ENCODE data around the gene SF3B1. TPM values are rescaled to one million over a fixed set of nuclear protein-coding genes. Genes with fewer than 3 reads are reported as not detected.
"Not testable (repeated sequence)": the region's sequence is repeated elsewhere in the genome, so short reads cannot be mapped to it uniquely, and the experiment has no call there.

SF3B1 gene
- total and polyA plus RNA-seq, 7 experiments from 2014 or later, result 130 to 737 (median 439) TPM

DNA sequence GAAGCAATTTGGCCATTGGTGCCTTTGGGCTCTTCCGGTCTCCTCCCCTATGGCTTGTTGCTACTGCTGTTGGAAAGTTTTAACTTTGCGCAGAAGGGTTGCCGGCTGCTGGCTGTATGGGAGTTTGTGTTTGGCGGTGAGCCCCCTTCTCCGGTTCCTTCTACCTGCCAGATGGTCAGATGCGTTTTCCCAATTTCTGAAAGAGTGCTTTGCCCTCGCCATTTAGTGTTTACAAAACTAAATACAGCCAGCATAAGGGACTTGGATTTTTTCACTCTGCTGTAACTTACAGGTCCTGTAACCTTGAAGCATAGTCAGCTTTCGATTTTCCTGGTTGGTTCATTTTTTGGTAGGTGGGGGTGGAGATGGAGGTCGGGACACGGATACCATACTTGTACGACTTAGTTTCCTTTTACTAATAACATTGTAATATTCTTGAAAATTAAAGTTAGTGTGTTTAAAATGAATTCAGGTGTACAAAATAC lies 19.1 kb upstream of the SF3B1 start:
- ATAC-seq, result no peak
- no peak for DNase-seq
- Histone ChIP-seq H3K36me3 (ENCODE audit: control insufficient read depth in 2 of 3, insufficient read depth in 3 of 3, low read length in 3 of 3) (peaks cover 0 to 4% (median 0%) of the 10 kb centered on the region in 3 experiments), H3K27ac (ENCODE audit: low read depth, low read length) (peak overlapping the region; percentile 96), H3K9me3 (ENCODE audit: control insufficient read depth in 2 of 3, low read length in 3 of 3) (no peaks in the 10 kb centered on the region), H3K4me3 (ENCODE audit: low read length) (peak overlapping the region; percentile 92), H3K27me3 (ENCODE audit: control insufficient read depth in 2 of 2, insufficient read depth in 2 of 2, low read length in 2 of 2) (no peaks in the 10 kb centered on the region), H3K4me1 (ENCODE audit: control insufficient read depth in 2 of 2, insufficient read depth in 2 of 2, low read length in 2 of 2) (peaks cover 16% of the 10 kb centered on the region in 2 donors)
- H3K4me1 Mint-ChIP-seq, result peaks cover 28 to 62% (median 51%) of the 10 kb centered on the region in 7 donors
- intact Hi-C loops (cut with micrococcal nuclease), result loop anchor here (1.0 to 5.0 kb wide), 10 partner anchors 19 to 815 kb away; partner anchors contain the start of genes CCDC150 (in 2 of the 2), HSPE1 (in 2 of the 2), MARS2 (in 2 of the 2) and SF3B1 (in 2 of the 2)
- peaks cover 0 to 4% (median 0%) of the 10 kb centered on the region in 5 donors for H3K36me3 Mint-ChIP-seq
- ChIA-PET POLR2A (interaction anchor here (0.6 to 7.8 kb wide), 6 partner anchors 21 to 447 kb away, joined by 3 to 176 read pairs (median 13); partner anchors contain the start of genes HSPD1, HSPE1, MOB4 and SF3B1), CTCF (interaction anchor here (1.1 kb wide), 1 partner anchor 46 kb away, joined by 4 read pairs; the partner anchor contains the start of genes HSPD1 and HSPE1)
- peaks cover 0 to 2% (median 0%) of the 10 kb centered on the region in 5 donors for H3K27me3 Mint-ChIP-seq
- H3K27ac Mint-ChIP-seq, result peak overlapping the region; percentile 97 to 100 (median 100)
- H3K4me3 Mint-ChIP-seq, result peak overlapping the region; percentile 92 to 100 (median 99)
- H3K9me3 Mint-ChIP-seq, result peaks cover 0 to 6% (median 0%) of the 10 kb centered on the region in 11 donors

- no peaks in the 10 kb centered on the region for H3K27me3 ChIP-seq (ENCODE audit: control insufficient read depth in 2 of 2, insufficient read depth in 2 of 2, low read length in 2 of 2)
- H3K4me1 ChIP-seq (ENCODE audit: control insufficient read depth in 2 of 2, insufficient read depth in 2 of 2, low read length in 2 of 2), result peaks cover 16% of the 10 kb centered on the region in 2 donors
- Mint-ChIP-seq H3K4me1 (peaks cover 24 to 56% (median 47%) of the 10 kb centered on the region in 7 donors), H3K9me3 (peaks cover 0 to 6% (median 0%) of the 10 kb centered on the region in 11 donors), H3K4me3 (peak within 1 kb of the TSS; percentile 92 to 100 (median 99)), H3K27me3 (peaks cover 0 to 2% (median 0%) of the 10 kb centered on the region in 5 donors), H3K27ac (peak within 1 kb of the TSS; percentile 97 to 100 (median 100)), H3K36me3 (peaks cover 0 to 4% (median 0%) of the 10 kb centered on the region in 5 donors)
- intact Hi-C loops (cut with micrococcal nuclease), result loop anchor here (1.0 to 5.0 kb wide), 9 partner anchors 18 to 814 kb away; partner anchors contain the start of genes CCDC150 (in 2 of the 2), HSPE1 (in 2 of the 2), MARS2 (in 2 of the 2) and SF3B1 (in 2 of the 2)
- peak within 1 kb of the TSS; percentile 96 for H3K27ac ChIP-seq (ENCODE audit: low read depth, low read length)
- H3K4me3 ChIP-seq (ENCODE audit: low read length), result peak within 1 kb of the TSS; percentile 92
- DNase-seq, result peak; percentile 87 to 99 (median 98)
- ATAC-seq, result peak; percentile 92
- ChIA-PET POLR2A (interaction anchor here (0.6 to 7.8 kb wide), 19 partner anchors 11 to 1979 kb away, joined by 3 to 176 read pairs (median 4); partner anchors contain the start of genes HSPD1, HSPE1, MARS2 and MOB4), CTCF (interaction anchor here (0.8 to 1.3 kb wide), 4 partner anchors 17 to 47 kb away, joined by 3 to 6 read pairs (median 4); partner anchors contain the start of genes HSPD1, HSPE1 and SF3B1)
- no peaks in the 10 kb centered on the region for H3K9me3 ChIP-seq (ENCODE audit: control insufficient read depth in 2 of 3, low read length in 3 of 3)
- H3K36me3 ChIP-seq (ENCODE audit: control insufficient read depth in 2 of 3, insufficient read depth in 3 of 3, low read length in 3 of 3), result peaks cover 0 to 3% (median 0%) of the 10 kb centered on the region in 3 experiments
Observed at GRCh38 chr2:197453123-197453913, 18.5 kb upstream of the SF3B1 start, which contains the start of gene COQ10B. Gene COQ10B (plus strand): TSS chr2:197453552. CDS start chr2:197453561, 9 bp downstream.

GRCh38 chr2:197452754-197453122 lies 17.9 kb upstream of the SF3B1 start:
- intact Hi-C loops (cut with micrococcal nuclease), result loop anchor here (1.0 to 5.0 kb wide), 9 partner anchors 17 to 813 kb away; partner anchors contain the start of genes CCDC150 (in 2 of the 2), HSPE1 (in 2 of the 2), MARS2 (in 2 of the 2) and SF3B1 (in 2 of the 2)
- peaks cover 0 to 2% (median 0%) of the 10 kb centered on the region in 5 donors for H3K27me3 Mint-ChIP-seq
- ChIA-PET POLR2A (interaction anchor here (0.7 to 7.8 kb wide), 17 partner anchors 12 to 1979 kb away, joined by 3 to 176 read pairs (median 4); partner anchors contain the start of genes HSPD1, HSPE1, MARS2 and MOB4), CTCF (interaction anchor here (0.8 to 1.3 kb wide), 4 partner anchors 16 to 47 kb away, joined by 3 to 6 read pairs (median 4); partner anchors contain the start of genes HSPD1, HSPE1 and SF3B1)
- H3K4me3 Mint-ChIP-seq, result peak overlapping the region; percentile 92 to 100 (median 99)
- peak overlapping the region; percentile 97 to 100 (median 100) for H3K27ac Mint-ChIP-seq
- H3K4me3 ChIP-seq (ENCODE audit: low read length), result peak overlapping the region; percentile 92
- H3K4me1 Mint-ChIP-seq, result peaks cover 23 to 50% (median 41%) of the 10 kb centered on the region in 7 donors
- H3K36me3 Mint-ChIP-seq, result peaks cover 0 to 4% (median 0%) of the 10 kb centered on the region in 5 donors
- H3K9me3 Mint-ChIP-seq, result peaks cover 0 to 6% (median 0%) of the 10 kb centered on the region in 11 donors
- no peaks in the 10 kb centered on the region for H3K9me3 ChIP-seq (ENCODE audit: control insufficient read depth in 2 of 3, low read length in 3 of 3)
- no peaks in the 10 kb centered on the region for H3K27me3 ChIP-seq (ENCODE audit: control insufficient read depth in 2 of 2, insufficient read depth in 2 of 2, low read length in 2 of 2)
- peaks cover 16% of the 10 kb centered on the region in 2 donors for H3K4me1 ChIP-seq (ENCODE audit: control insufficient read depth in 2 of 2, insufficient read depth in 2 of 2, low read length in 2 of 2)
- DNase-seq (no peak), ATAC-seq (no peak)
- H3K27ac ChIP-seq (ENCODE audit: low read depth, low read length), result peak overlapping the region; percentile 96
- peaks cover 0 to 3% (median 0%) of the 10 kb centered on the region in 3 experiments for H3K36me3 ChIP-seq (ENCODE audit: control insufficient read depth in 2 of 3, insufficient read depth in 3 of 3, low read length in 3 of 3)

DNA sequence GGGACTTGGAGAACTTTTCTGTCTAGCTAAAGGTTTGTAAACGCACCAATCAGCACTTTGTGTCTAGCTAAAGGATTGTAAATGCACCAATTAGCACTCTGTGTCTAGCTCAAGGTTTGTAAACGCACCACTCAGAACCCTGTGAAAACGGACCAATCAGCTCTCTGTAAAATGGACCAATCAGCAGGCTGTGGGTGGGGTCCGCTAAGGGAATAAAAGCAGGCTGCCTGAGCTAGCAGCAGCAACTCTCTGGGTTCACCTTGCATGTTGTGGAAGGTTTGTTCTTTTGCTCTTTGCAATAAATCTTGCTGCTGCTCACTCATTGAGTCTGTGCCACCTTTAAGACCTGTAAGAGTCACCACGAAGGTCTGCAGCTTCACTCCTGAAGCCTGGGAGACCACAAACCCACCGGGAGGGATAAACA lies 16.1 kb upstream of the SF3B1 start:
- not testable (repeated sequence) for H3K36me3 ChIP-seq (ENCODE audit: control insufficient read depth in 2 of 3, insufficient read depth in 3 of 3, low read length in 3 of 3); H3K27ac ChIP-seq (ENCODE audit: low read depth, low read length); ATAC-seq; H3K9me3 ChIP-seq (ENCODE audit: control insufficient read depth in 2 of 3, low read length in 3 of 3); H3K27me3 Mint-ChIP-seq; H3K36me3 Mint-ChIP-seq; H3K27me3 ChIP-seq (ENCODE audit: control insufficient read depth in 2 of 2, insufficient read depth in 2 of 2, low read length in 2 of 2); DNase-seq; H3K9me3 Mint-ChIP-seq; H3K4me3 ChIP-seq (ENCODE audit: low read length); H3K4me3 Mint-ChIP-seq
- ChIA-PET CTCF (interaction anchor here (0.6 kb wide), 1 partner anchor 19 kb away, joined by 3 read pairs; no protein-coding TSS in a partner anchor), POLR2A (interaction anchor here (1.2 to 7.8 kb wide), 3 partner anchors 12 to 65 kb away, joined by 4 to 176 read pairs (median 23); partner anchors contain the start of genes MOB4 and SF3B1)
- Mint-ChIP-seq H3K27ac (peak overlapping the region in 4 of 9 donors; percentile 14 to 99 (median 70)), H3K4me1 (peaks cover 13 to 40% (median 30%) of the 10 kb centered on the region in 7 donors)
- intact Hi-C loops (cut with micrococcal nuclease), result loop anchor here in 1 of 2 donors (5.0 kb wide), 2 partner anchors 129 to 254 kb away; no protein-coding TSS in a partner anchor
- H3K4me1 ChIP-seq (ENCODE audit: control insufficient read depth in 2 of 2, insufficient read depth in 2 of 2, low read length in 2 of 2), result peaks cover 16% of the 10 kb centered on the region in 2 donors

DNA sequence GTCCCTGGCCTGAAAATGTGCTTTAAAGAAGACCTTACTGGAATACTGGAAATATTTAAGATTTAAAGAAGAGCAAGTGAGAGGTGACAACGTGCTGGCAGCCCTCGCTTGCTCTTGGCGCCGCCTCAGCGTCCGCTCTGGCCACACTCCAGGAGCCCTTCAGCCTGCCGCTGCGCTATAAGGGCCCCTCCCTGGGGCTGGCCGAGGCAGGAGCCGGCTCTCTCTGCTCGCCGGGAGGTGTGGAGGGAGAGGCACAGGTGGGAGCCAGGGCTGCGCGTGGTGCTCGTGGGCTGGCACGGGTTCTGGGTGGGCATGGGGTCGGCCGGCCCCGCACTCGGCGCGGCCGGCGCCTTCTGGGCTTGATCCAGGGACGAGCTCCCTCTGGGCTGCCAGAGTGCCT lies 15.6 kb upstream of the SF3B1 start:
- Histone ChIP-seq H3K4me3 (ENCODE audit: low read length) (no peak overlapping the region), H3K4me1 (ENCODE audit: control insufficient read depth in 2 of 2, insufficient read depth in 2 of 2, low read length in 2 of 2) (peaks cover 11 to 16% of the 10 kb centered on the region in 2 donors), H3K36me3 (ENCODE audit: control insufficient read depth in 2 of 3, insufficient read depth in 3 of 3, low read length in 3 of 3) (peaks cover 0 to 3% (median 0%) of the 10 kb centered on the region in 3 experiments), H3K27me3 (ENCODE audit: control insufficient read depth in 2 of 2, insufficient read depth in 2 of 2, low read length in 2 of 2) (no peaks in the 10 kb centered on the region), H3K27ac (ENCODE audit: low read depth, low read length) (no peak overlapping the region), H3K9me3 (ENCODE audit: control insufficient read depth in 2 of 3, low read length in 3 of 3) (no peaks in the 10 kb centered on the region)
- CTCF ChIA-PET, result no interaction called here
- Mint-ChIP-seq H3K27ac (no peak overlapping the region), H3K4me3 (no peak overlapping the region), H3K27me3 (peaks cover 0 to 3% (median 0%) of the 10 kb centered on the region in 5 donors), H3K4me1 (peaks cover 8 to 35% (median 25%) of the 10 kb centered on the region in 7 donors), H3K9me3 (peaks cover 0 to 6% (median 0%) of the 10 kb centered on the region in 11 donors), H3K36me3 (no peaks in the 10 kb centered on the region)
- intact Hi-C loops (cut with micrococcal nuclease), result loop anchor here in 1 of 2 donors (5.0 kb wide), 2 partner anchors 128 to 253 kb away; no protein-coding TSS in a partner anchor
- ATAC-seq (no peak), DNase-seq (no peak)
- POLR2A ChIA-PET, result interaction anchor here (1.2 to 7.8 kb wide), 2 partner anchors 11 to 17 kb away, joined by 4 to 176 read pairs; partner anchors contain the start of gene SF3B1

Data from naive thymus-derived CD4-positive, alpha-beta T cell (primary cell).